Cardiac muscle cell (in vitro differentiated cells and primary cell): Measurements from ENCODE around the gene MRPS27. TPM values are rescaled to one million over a fixed set of nuclear protein-coding genes. Genes with fewer than 3 reads are reported as not detected.

Source experiments
- DNase-seq, 2 donors: peaks; one replicate each; pipeline versions ENCODE4 v3.0.0 to v3.0.0-alpha.2; 2010 to 2017; ENCODE audit warnings: low read depth in 1 of 2, low spot score in 1 of 2
- H3K27ac ChIP-seq: fragments of 200-600 bp; sonication (generic); 2 replicates; pipeline ENCODE4 v1.5.1; 2016
- H3K27me3 ChIP-seq: fragments of 200-600 bp; sonication (generic); 2 replicates; pipeline ENCODE4 v1.6.0; 2016; ENCODE audit warnings: control low read depth
- H3K36me3 ChIP-seq: fragments of 200-600 bp; sonication (generic); 2 replicates; pipeline ENCODE4 v1.5.1; 2016; ENCODE audit warnings: control low read depth
- H3K4me1 ChIP-seq: fragments of 200-600 bp; sonication (generic); 2 replicates; pipeline ENCODE4 v1.8.1; 2017; ENCODE audit warnings: low read depth, mild to moderate bottlenecking, mixed run types
- H3K4me3 ChIP-seq: fragments of 200-600 bp; sonication (generic); 2 replicates; pipeline ENCODE4 v1.5.1; 2016; ENCODE audit warnings: mild to moderate bottlenecking
- H3K9me3 ChIP-seq: fragments of 200-600 bp; sonication (generic); 2 replicates; pipeline ENCODE4 v1.5.1; 2017; ENCODE audit warnings: low read depth, mild to moderate bottlenecking, control low read depth
- polyA plus RNA-seq: library from polyadenylated mRNA; unstranded; fragments of >200 nt; fragmentation: Nextera tagmentation; extraction: Ambion mirVana; gene quantifications from 2 replicates; pipeline ENCODE4 v1.2.1, GENCODE V29; 2016
- total RNA-seq: library from RNA; depleted of rRNA; stranded (reverse); fragments of >200 nt; gene quantifications from 2 replicates; pipeline ENCODE4 v1.2.3, GENCODE V29; 2016
- TF ChIP-seq, protein P1 (sequence below): IDR thresholded peaks from 2 replicates; pipeline ENCODE4 v1.5.1; 2012; ENCODE audit warnings: low read depth, mild to moderate bottlenecking, low read length

The MRPS27 gene
- total and polyA plus RNA-seq, 2 experiments from 2014 or later, result 58.1 to 64.1 TPM

DNA sequence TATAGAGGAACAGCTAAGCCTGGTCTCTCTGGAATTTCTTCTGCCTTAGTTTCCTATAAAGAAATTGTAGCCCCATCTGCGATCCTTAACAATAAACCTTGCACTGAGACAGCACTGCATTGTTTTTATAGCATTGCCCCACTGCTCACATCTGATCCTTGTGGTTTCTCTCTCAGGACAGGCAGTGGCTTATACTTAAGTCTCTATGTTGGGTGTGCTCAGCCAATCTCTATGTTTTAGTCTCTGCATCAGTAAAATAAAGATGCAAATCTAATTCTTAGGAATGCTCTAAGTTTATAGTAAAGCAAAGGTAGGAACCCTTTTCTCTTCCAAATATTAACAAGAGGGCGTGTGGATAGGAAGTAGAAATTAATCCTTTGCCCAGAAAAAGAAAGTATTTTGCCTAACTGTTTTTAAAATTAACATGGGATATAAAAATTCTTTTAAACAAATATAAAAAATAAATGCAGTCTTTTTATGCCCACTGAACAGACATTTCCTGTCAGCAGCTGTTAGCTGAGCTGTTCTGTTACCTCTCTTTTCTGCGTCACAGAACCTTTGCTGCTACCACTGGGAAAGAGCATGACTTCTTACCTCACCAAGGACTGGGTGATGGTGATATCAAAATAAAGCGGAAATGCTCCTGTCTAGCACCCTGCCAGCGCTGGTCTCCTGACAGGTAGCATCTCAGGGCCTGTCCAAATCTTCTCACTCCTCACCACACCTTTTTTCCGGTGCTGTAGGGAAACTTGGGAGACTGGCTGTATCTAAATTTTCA lies 29.5 kb downstream of the MRPS27 start:
- Histone ChIP-seq H3K4me1 (peaks cover 30% of the 10 kb centered on the region), H3K36me3 (peaks cover 3% of the 10 kb centered on the region), H3K9me3 (no peaks in the 10 kb centered on the region), H3K4me3 (no peak overlapping the region), H3K27ac (no peak overlapping the region), H3K27me3 (no peaks in the 10 kb centered on the region)
- no peak for DNase-seq
- TF ChIP-seq, protein P1, sequence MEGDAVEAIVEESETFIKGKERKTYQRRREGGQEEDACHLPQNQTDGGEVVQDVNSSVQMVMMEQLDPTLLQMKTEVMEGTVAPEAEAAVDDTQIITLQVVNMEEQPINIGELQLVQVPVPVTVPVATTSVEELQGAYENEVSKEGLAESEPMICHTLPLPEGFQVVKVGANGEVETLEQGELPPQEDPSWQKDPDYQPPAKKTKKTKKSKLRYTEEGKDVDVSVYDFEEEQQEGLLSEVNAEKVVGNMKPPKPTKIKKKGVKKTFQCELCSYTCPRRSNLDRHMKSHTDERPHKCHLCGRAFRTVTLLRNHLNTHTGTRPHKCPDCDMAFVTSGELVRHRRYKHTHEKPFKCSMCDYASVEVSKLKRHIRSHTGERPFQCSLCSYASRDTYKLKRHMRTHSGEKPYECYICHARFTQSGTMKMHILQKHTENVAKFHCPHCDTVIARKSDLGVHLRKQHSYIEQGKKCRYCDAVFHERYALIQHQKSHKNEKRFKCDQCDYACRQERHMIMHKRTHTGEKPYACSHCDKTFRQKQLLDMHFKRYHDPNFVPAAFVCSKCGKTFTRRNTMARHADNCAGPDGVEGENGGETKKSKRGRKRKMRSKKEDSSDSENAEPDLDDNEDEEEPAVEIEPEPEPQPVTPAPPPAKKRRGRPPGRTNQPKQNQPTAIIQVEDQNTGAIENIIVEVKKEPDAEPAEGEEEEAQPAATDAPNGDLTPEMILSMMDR, result no peak

DNA sequence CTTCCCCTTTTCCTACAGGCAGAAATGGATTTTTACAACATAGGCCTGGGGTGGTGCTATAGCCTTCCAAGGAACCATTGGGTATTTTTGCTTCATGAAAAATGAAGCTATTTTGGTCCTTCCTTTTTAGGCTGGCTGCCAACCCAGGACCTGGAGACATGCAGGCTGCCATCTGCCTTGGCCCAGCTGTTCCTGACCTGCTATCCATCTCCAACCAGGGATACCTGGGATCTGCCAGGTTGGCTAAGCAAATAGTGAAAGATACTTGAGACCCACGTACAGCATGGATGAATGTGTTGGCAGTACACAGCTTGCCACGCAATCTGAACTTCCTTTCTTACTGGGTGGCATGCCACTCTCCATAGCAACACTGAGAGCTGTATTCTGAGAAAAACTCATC lies 31.1 kb downstream of the MRPS27 start:
- TF ChIP-seq, protein P1, result no peak
- no peaks in the 10 kb centered on the region for H3K36me3 ChIP-seq

DNA sequence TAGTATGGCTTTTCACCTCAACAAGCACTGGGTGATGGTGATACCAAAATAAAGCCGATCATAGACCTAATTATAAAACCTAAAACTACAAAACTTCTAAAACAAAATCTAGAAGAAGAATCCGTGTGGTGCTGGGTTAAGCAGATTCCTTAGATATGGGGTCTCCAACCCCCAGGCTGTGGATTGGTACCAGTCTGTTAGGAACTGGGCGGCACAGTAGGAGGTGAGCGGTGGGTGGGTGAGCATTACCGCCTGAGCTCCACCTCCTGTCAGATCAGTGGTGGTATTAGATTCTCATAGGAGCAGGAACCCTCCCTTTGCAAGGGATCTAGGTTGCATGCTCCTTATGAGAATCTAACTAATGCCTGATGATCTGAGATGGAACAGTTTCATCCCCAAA lies 33.2 kb downstream of the MRPS27 start:
- TF ChIP-seq, protein P1, result no peak
- Histone ChIP-seq H3K4me3 (no peak overlapping the region), H3K27ac (peak overlapping the region; percentile 81), H3K27me3 (no peaks in the 10 kb centered on the region), H3K36me3 (no peaks in the 10 kb centered on the region), H3K9me3 (no peaks in the 10 kb centered on the region), H3K4me1 (peaks cover 29% of the 10 kb centered on the region)
- DNase-seq, result no peak

More for the DNA sequence above, 31.1 kb downstream of the MRPS27 start:
- Histone ChIP-seq H3K27ac (peak overlapping the region; percentile 49), H3K4me1 (peaks cover 33% of the 10 kb centered on the region), H3K4me3 (no peak overlapping the region), H3K27me3 (no peaks in the 10 kb centered on the region), H3K9me3 (no peaks in the 10 kb centered on the region)
- peak in 1 of 2 donors; percentile 35 for DNase-seq

DNA sequence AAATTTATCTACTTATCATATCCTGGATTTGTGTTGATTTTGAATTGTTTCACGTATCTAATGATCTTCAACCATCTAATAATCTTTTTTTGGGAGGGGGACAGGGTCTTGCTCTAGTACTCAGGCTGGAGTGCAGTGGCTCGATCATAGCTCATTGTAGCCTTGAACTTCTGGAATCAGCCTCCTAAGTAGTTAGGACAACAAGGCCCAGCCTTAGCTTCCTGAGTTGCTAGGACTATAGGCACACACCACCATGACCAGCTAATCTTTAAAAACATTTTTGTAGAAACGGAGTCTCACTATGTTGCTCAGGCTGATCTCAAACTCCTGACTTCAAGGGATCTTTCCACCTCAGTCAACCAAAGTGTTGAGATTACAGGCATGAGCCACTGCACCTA lies 34.6 kb downstream of the MRPS27 start:
- no peak overlapping the region for H3K4me3 ChIP-seq
- no peaks in the 10 kb centered on the region for H3K27me3 ChIP-seq
- TF ChIP-seq, protein P1, result no peak
- peak overlapping the region; percentile 81 for H3K27ac ChIP-seq
- no peaks in the 10 kb centered on the region for H3K36me3 ChIP-seq
- H3K4me1 ChIP-seq, result peaks cover 31% of the 10 kb centered on the region
- no peak for DNase-seq
- no peaks in the 10 kb centered on the region for H3K9me3 ChIP-seq

DNA sequence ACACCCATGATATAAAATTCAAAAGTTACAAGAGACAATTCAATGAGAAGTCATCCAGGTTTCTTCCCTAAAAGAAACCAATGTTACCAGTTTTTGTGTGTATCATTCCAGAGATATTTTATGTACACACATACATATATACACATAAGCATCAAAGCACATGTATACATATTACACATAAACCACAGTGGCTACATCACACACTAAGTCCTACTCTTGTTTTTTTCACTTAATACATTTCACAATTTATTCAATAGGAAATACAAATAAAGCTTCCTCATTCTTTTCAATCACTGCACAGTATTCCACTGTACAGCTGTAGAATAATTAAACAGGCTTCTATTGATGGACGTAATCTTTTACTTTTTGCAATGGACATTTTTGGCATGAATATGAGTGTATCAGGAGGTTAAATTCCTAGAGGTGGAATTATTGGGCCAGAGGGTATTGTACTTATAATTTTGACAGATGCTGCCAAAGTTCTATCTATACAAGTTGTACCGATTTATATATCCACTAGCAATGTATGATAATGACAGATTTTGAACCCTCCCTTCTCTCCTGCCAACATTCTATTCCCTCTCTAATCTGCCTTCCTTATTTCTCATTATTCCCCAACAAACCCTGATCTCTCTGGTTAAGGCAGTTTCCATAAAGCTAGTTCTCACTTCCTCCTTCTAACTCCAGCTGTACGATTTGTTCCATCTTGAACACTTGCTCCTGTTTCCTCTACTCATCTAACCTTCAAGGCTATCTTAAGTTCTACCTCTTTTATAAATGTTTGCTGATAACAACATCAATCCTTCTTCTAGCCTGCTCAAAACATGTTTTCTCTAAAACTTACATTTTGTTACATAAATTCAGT lies 35.2 kb downstream of the MRPS27 start:
- Histone ChIP-seq H3K36me3 (no peaks in the 10 kb centered on the region), H3K4me1 (peaks cover 32% of the 10 kb centered on the region), H3K27me3 (no peaks in the 10 kb centered on the region), H3K27ac (peak overlapping the region; percentile 81), H3K4me3 (no peak overlapping the region), H3K9me3 (no peaks in the 10 kb centered on the region)
- TF ChIP-seq, protein P1, result no peak
- no peak for DNase-seq
